GM06990 (cell line): ENCODE data around the gene EMC6.
A peak's percentile ranks its signal among the peaks of the same experiment; 100 is the strongest.

ENCODE experiments used
- DNase-seq: peaks from one replicate; pipeline ENCODE4 v3.0.0-alpha.2; 2011; ENCODE audit not compliant: insufficient read length; ENCODE audit errors: extremely low read depth
- H3K27me3 ChIP-seq: replicated peaks from 2 replicates; pipeline ENCODE4 v1.6.0; 2011; ENCODE audit warnings: low read length; ENCODE audit not compliant: control insufficient read depth, insufficient read depth
- H3K36me3 ChIP-seq: 2 replicates; pipeline ENCODE4 v1.5.1; 2011; ENCODE audit warnings: low read length; ENCODE audit not compliant: control insufficient read depth, insufficient read depth
- H3K4me3 ChIP-seq: replicated peaks from 2 replicates; pipeline ENCODE4 v1.5.1; 2011; ENCODE audit warnings: low read depth, mild to moderate bottlenecking, control low read depth, low read length
- TF ChIP-seq, protein P1 (sequence below): IDR thresholded peaks from 2 replicates; pipeline ENCODE4 v1.5.1; 2011; ENCODE audit warnings: low read length, control low read depth, mild to moderate bottlenecking, inconsistent platforms; ENCODE audit not compliant: insufficient read depth, poor library complexity, severe bottlenecking

EMC6 gene

DNA sequence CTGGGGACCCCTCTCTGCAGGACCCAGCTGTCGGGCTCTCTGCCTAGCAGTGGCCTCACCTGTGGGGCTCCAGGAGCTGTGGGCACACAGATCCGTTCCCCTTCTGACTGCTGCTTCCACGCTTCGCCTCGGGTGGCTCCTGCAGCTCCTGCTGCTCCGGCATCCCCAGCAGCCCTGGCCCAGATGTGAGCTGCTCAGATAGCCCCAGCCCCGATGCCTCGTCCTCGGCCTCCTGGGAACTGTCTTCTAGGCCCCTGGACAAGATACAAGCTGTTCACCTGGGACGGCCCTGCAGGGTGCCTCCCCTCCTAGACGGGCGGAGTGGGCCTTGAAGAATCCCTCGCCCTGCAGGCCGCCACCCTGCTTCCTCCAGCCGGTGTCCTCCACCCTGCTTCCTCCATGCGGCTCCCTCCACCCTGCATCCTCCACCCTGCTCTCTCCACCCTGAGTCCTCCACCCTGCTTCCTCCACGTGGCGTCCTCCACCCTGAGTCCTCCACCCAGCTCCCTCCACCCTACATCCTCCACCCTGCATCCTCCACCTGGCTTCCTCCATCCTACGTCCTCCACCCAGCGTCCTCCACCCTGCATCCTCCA is 11.0 kb downstream of the EMC6 start:
- DNase-seq: no peak
- H3K4me3 ChIP-seq: no peak overlapping the region
- TF ChIP-seq, protein P1, sequence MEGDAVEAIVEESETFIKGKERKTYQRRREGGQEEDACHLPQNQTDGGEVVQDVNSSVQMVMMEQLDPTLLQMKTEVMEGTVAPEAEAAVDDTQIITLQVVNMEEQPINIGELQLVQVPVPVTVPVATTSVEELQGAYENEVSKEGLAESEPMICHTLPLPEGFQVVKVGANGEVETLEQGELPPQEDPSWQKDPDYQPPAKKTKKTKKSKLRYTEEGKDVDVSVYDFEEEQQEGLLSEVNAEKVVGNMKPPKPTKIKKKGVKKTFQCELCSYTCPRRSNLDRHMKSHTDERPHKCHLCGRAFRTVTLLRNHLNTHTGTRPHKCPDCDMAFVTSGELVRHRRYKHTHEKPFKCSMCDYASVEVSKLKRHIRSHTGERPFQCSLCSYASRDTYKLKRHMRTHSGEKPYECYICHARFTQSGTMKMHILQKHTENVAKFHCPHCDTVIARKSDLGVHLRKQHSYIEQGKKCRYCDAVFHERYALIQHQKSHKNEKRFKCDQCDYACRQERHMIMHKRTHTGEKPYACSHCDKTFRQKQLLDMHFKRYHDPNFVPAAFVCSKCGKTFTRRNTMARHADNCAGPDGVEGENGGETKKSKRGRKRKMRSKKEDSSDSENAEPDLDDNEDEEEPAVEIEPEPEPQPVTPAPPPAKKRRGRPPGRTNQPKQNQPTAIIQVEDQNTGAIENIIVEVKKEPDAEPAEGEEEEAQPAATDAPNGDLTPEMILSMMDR: no peak
- peaks cover 6% of the 10 kb centered on the region for H3K36me3 ChIP-seq
- no peaks in the 10 kb centered on the region for H3K27me3 ChIP-seq

DNA sequence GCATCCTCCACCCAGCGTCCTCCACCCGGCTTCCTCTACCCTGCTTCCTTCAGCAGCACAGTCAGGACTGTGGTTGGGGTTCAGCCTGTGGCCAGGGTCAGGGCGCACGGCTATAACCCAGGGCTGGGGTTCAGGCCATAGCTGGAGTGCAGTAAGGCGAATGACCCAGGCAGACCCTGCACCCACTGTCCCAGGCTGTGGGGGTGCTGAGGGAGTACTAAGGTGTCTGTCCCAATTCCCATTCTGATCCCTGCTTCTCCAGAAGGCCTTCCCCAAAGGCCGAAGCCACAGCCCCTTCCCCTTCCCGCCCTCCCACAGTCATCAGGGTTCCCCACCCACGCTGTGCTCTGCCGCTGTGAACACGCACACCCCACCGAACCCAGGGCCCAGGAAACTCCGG is 12.4 kb downstream of the EMC6 start:
- Histone ChIP-seq H3K27me3 (no peaks in the 10 kb centered on the region), H3K36me3 (peaks cover 8% of the 10 kb centered on the region), H3K4me3 (no peak overlapping the region)
- TF ChIP-seq, protein P1: no peak
- no peak for DNase-seq

DNA sequence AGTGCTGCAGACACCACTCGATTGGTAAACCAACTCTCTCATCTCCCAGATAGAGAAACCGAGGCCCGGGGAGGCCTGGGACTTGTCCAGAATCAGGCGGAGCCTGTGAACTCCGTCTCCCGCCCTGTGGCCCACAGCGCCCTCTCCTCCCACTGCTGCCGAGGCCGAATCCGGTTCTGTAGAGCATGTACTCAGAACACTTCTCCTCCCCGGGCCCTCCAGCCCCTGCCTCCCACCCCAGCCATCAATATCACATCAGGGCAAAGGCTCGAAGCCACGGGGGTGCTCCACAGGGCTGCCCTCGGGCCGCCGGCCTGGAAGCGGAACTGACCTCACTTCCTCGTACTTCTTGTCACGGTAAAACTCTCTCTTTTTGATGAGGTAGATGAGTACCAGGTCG is 13.0 kb downstream of the EMC6 start:
- DNase-seq: no peak
- no peaks in the 10 kb centered on the region for H3K27me3 ChIP-seq
- peaks cover 8% of the 10 kb centered on the region for H3K36me3 ChIP-seq
- TF ChIP-seq, protein P1: no peak
- no peak overlapping the region for H3K4me3 ChIP-seq

- peaks cover 8% of the 10 kb centered on the region for H3K36me3 ChIP-seq
- no peak for DNase-seq
- no peak overlapping the region for H3K4me3 ChIP-seq
- TF ChIP-seq, protein P1: no peak
- no peaks in the 10 kb centered on the region for H3K27me3 ChIP-seq
Observed at GRCh38 chr17:3682033-3682432, 13.4 kb downstream of the EMC6 start.

DNA sequence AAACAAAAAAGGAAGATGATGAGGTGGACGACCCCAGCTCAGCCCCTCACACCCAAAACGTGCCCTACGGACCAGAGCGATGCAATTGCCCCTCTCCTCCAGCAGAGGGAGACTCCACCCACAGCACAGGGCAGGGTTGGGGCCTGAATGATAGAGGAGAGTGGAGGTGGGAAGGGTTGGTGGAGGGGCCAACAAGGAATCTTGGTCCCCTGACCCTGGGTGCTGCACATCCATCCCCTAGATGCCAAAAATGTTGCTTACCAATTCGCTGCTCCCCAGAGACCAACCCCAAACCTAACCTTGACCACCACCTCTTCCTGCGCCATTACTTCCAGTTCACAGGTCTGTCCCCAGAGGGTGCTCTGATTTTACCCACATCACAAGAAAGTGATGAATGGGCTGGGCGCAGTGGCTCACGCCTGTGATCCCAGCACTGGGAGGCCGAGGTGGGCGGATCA is 14.5 kb downstream of the EMC6 start:
- TF ChIP-seq, protein P1: peak; percentile 95
- DNase-seq: peak; percentile 76
- Histone ChIP-seq H3K36me3 (peaks cover 8% of the 10 kb centered on the region), H3K4me3 (no peak overlapping the region), H3K27me3 (no peaks in the 10 kb centered on the region)

DNA sequence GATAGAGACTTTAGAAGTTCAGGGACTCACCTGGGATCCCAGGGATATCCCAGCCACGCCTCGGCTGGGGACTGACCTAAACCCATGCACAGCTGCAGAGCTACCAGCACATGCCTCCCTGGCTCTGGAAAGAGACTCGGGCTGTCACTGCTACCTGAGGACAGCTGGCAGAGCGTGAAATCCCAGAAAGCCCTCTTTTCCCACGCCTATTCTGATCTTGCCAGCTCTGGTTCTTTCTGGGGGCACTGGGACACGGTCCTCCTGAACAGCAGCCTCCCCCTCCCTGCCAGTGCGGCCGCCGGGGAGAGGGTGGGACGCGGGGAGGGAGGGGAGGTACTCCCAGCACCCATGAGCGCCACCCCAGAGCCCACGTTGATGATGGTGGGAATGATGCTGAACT is 16.6 kb downstream of the EMC6 start:
- peaks cover 13% of the 10 kb centered on the region for H3K36me3 ChIP-seq
- no peak for DNase-seq
- no peak overlapping the region for H3K4me3 ChIP-seq
- TF ChIP-seq, protein P1: no peak
- H3K27me3 ChIP-seq: no peaks in the 10 kb centered on the region
